Measurements from ENCODE around the gene SPATS2.

Gene SPATS2

GRCh38 chr12:49340095-49340870 is 27.0 kb upstream of the SPATS2 start:
- TF ChIP-seq CTCF (IDR thresholded peaks at IDR 0.05; ENCODE audit: low read length) (no peak), EZH2 (IDR thresholded peaks at IDR 0.05; ENCODE audit: borderline replicate concordance, low read length) (no peak)
- Histone ChIP-seq H3K4me2 (ENCODE audit: low read length) (no peak overlapping the region), H3K9me2 (ENCODE audit: low read depth, low read length) (no peaks in the 10 kb centered on the region)

GRCh38 chr12:49340971-49341776 is 26.1 kb upstream of the SPATS2 start:
- H3K79me2 ChIP-seq (ENCODE audit: insufficient read depth, low read length), result no peaks in the 10 kb centered on the region
- H3K4me1 ChIP-seq (ENCODE audit: insufficient read depth, low read length, severe bottlenecking), result peaks cover 24% of the 10 kb centered on the region
- 0 out of 2 replicates have a peak, but pooled peaks cover under 1% of the 10 kb centered on the region for H3K27me3 ChIP-seq (ENCODE audit: insufficient read depth, low read length)
- no peak overlapping the region for H3K9ac ChIP-seq (ENCODE audit: low read length)
- no peak overlapping the region for H3K27ac ChIP-seq (ENCODE audit: low read depth, low read length, poor library complexity, severe bottlenecking)
- no peak overlapping the region for H3K4me2 ChIP-seq (ENCODE audit: low read length)
- no peak for TF ChIP-seq EZH2 (IDR thresholded peaks at IDR 0.05; ENCODE audit: borderline replicate concordance, low read length)
- no peak for TF ChIP-seq CTCF (IDR thresholded peaks at IDR 0.05; ENCODE audit: low read length)
- no peak overlapping the region for H3K4me3 ChIP-seq (ENCODE audit: low read depth, low read length, poor library complexity, severe bottlenecking)
- no peaks in the 10 kb centered on the region for H4K20me1 ChIP-seq (ENCODE audit: insufficient read depth, low read length)
- no peaks in the 10 kb centered on the region for H3F3A ChIP-seq (ENCODE audit: insufficient read depth, low read length)
- H3K9me2 ChIP-seq (ENCODE audit: low read depth, low read length), result no peaks in the 10 kb centered on the region
- no peaks in the 10 kb centered on the region for H3K9me3 ChIP-seq (ENCODE audit: low read length)
- no peaks in the 10 kb centered on the region for H3K36me3 ChIP-seq (ENCODE audit: insufficient read depth, low read length)
- H2AFZ ChIP-seq (ENCODE audit: low read length), result no peak overlapping the region

More at GRCh38 chr12:49340095-49340870, 27.0 kb upstream of the SPATS2 start:
- Histone ChIP-seq H3K27me3 (ENCODE audit: insufficient read depth, low read length) (no peaks in the 10 kb centered on the region), H3K27ac (ENCODE audit: low read depth, low read length, poor library complexity, severe bottlenecking) (no peak overlapping the region), H4K20me1 (ENCODE audit: insufficient read depth, low read length) (no peaks in the 10 kb centered on the region), H3K9ac (ENCODE audit: low read length) (no peak overlapping the region), H3K79me2 (ENCODE audit: insufficient read depth, low read length) (no peaks in the 10 kb centered on the region), H3K4me3 (ENCODE audit: low read depth, low read length, poor library complexity, severe bottlenecking) (no peak overlapping the region), H3K9me3 (ENCODE audit: low read length) (no peaks in the 10 kb centered on the region), H3K36me3 (ENCODE audit: insufficient read depth, low read length) (no peaks in the 10 kb centered on the region), H3F3A (ENCODE audit: insufficient read depth, low read length) (no peaks in the 10 kb centered on the region), H3K4me1 (ENCODE audit: insufficient read depth, low read length, severe bottlenecking) (peaks cover 16% of the 10 kb centered on the region), H2AFZ (ENCODE audit: low read length) (no peak overlapping the region)

GRCh38 chr12:49341777-49342065 is 25.5 kb upstream of the SPATS2 start:
- no peaks in the 10 kb centered on the region for H3K9me2 ChIP-seq (ENCODE audit: low read depth, low read length)
- H3F3A ChIP-seq (ENCODE audit: insufficient read depth, low read length), result no peaks in the 10 kb centered on the region
- peaks cover 30% of the 10 kb centered on the region for H3K4me1 ChIP-seq (ENCODE audit: insufficient read depth, low read length, severe bottlenecking)
- H2AFZ ChIP-seq (ENCODE audit: low read length), result no peak overlapping the region
- no peak overlapping the region for H3K4me2 ChIP-seq (ENCODE audit: low read length)
- TF ChIP-seq CTCF (IDR thresholded peaks at IDR 0.05; ENCODE audit: low read length) (no peak), EZH2 (IDR thresholded peaks at IDR 0.05; ENCODE audit: borderline replicate concordance, low read length) (no peak)
- H3K9ac ChIP-seq (ENCODE audit: low read length), result no peak overlapping the region
- H3K27me3 ChIP-seq (ENCODE audit: insufficient read depth, low read length), result 0 out of 2 replicates have a peak, but pooled peaks cover 4% of the 10 kb centered on the region
- H3K36me3 ChIP-seq (ENCODE audit: insufficient read depth, low read length), result no peaks in the 10 kb centered on the region
- H4K20me1 ChIP-seq (ENCODE audit: insufficient read depth, low read length), result no peaks in the 10 kb centered on the region
- no peaks in the 10 kb centered on the region for H3K79me2 ChIP-seq (ENCODE audit: insufficient read depth, low read length)
- no peak overlapping the region for H3K4me3 ChIP-seq (ENCODE audit: low read depth, low read length, poor library complexity, severe bottlenecking)
- no peak overlapping the region for H3K27ac ChIP-seq (ENCODE audit: low read depth, low read length, poor library complexity, severe bottlenecking)
- H3K9me3 ChIP-seq (ENCODE audit: low read length), result no peaks in the 10 kb centered on the region

All from OCI-LY1 (cell line).